GM18520 (cell line): ENCODE data around the gene MRPL49.
"Not testable (repeated sequence)": the region's sequence is repeated elsewhere in the genome, so short reads cannot be mapped to it uniquely, and the experiment has no call there.

Source experiments
- ATAC-seq: cut with Tn5 transposase; IDR thresholded peaks from one replicate; pipeline ENCODE4 v1.9.1; 2021; ENCODE audit not compliant: unreplicated experiment

Gene MRPL49

GRCh38 chr11:65132238-65132987, 10.3 kb downstream of the MRPL49 start:
- ATAC-seq: no peak

GRCh38 chr11:65132988-65133700, 11.0 kb downstream of the MRPL49 start:
- no peak for ATAC-seq

GRCh38 chr11:65133724-65134123, 11.6 kb downstream of the MRPL49 start:
- ATAC-seq: no peak

- ATAC-seq: peak; percentile 39
These were observed 12.3 kb downstream of the MRPL49 start, which contains the start of gene SYVN1 for GRCh38 chr11:65134240-65134951. SYVN1 (minus strand) TSS chr11:65134519; CDS start chr11:65133601, 918 bp downstream.

- ATAC-seq: peak; percentile 67
These were observed 13.0 kb downstream of the MRPL49 start for GRCh38 chr11:65134952-65135632.

- ATAC-seq: no peak
These were observed 13.6 kb downstream of the MRPL49 start for GRCh38 chr11:65135633-65136145.

- no peak for ATAC-seq
These were observed 14.5 kb downstream of the MRPL49 start for GRCh38 chr11:65136515-65137096.

GRCh38 chr11:65141896-65142494, 19.9 kb downstream of the MRPL49 start:
- ATAC-seq: no peak

- ATAC-seq: no peak
These were observed 25.4 kb downstream of the MRPL49 start for GRCh38 chr11:65147352-65148075.

- ATAC-seq: no peak
These were observed 26.5 kb downstream of the MRPL49 start for GRCh38 chr11:65148657-65149056.

GRCh38 chr11:65150131-65150508, 28.0 kb downstream of the MRPL49 start:
- not testable (repeated sequence) for ATAC-seq

- no peak for ATAC-seq
These were observed 28.6 kb downstream of the MRPL49 start for GRCh38 chr11:65150509-65151299.

GRCh38 chr11:65151331-65151899, 29.3 kb downstream of the MRPL49 start:
- no peak for ATAC-seq

- no peak for ATAC-seq
These were observed 30.0 kb downstream of the MRPL49 start for GRCh38 chr11:65152122-65152521.

GRCh38 chr11:65156256-65156655, 34.1 kb downstream of the MRPL49 start:
- no peak for ATAC-seq

GRCh38 chr11:65156926-65157325, 34.8 kb downstream of the MRPL49 start:
- ATAC-seq: no peak

GRCh38 chr11:65157336-65157735, 35.2 kb downstream of the MRPL49 start:
- ATAC-seq: no peak

GRCh38 chr11:65159012-65159411, 36.9 kb downstream of the MRPL49 start:
- ATAC-seq: peak; percentile 90
